Bronchial epithelial cell (primary cell): Measurements from ENCODE around the gene SQSTM1. TPM values are rescaled to one million over a fixed set of nuclear protein-coding genes. Genes with fewer than 3 reads are reported as not detected.

Source experiments
- DNase-seq: peaks from one replicate; pipeline ENCODE4 v3.0.0-alpha.2; 2010; ENCODE audit warnings: low read depth
- FAIRE-seq: peaks from 2 replicates; lab custom pipeline; 2011; peaks lifted over from hg19 to GRCh38; lab: Jason Lieb, UNC
- H3K27me3 ChIP-seq: 2 replicates; pipeline ENCODE4 v1.5.1; 2011; ENCODE audit warnings: low read length; ENCODE audit not compliant: control insufficient read depth, insufficient read depth
- H3K36me3 ChIP-seq: 2 replicates; pipeline ENCODE4 v1.5.1; 2011; ENCODE audit warnings: low read length; ENCODE audit not compliant: control insufficient read depth, insufficient read depth
- H3K4me3 ChIP-seq: 2 replicates; pipeline ENCODE4 v1.5.1; 2011; ENCODE audit warnings: mild to moderate bottlenecking, low read depth, low read length, control low read depth
- CTCF ChIP-seq: IDR thresholded peaks from 2 replicates; pipeline ENCODE4 v1.5.1; 2011; ENCODE audit warnings: mild to moderate bottlenecking, moderate library complexity, low read length, control low read depth, inconsistent platforms; ENCODE audit not compliant: insufficient read depth, severe bottlenecking
- total RNA-seq: library from RNA; depleted of rRNA; stranded (reverse); fragments of >200 nt; gene quantifications from 2 replicates; pipeline ENCODE4 v1.2.1, GENCODE V29; 2014

SQSTM1 gene
- total RNA-seq, 1 donor from 2014 or later = 733 TPM

DNA sequence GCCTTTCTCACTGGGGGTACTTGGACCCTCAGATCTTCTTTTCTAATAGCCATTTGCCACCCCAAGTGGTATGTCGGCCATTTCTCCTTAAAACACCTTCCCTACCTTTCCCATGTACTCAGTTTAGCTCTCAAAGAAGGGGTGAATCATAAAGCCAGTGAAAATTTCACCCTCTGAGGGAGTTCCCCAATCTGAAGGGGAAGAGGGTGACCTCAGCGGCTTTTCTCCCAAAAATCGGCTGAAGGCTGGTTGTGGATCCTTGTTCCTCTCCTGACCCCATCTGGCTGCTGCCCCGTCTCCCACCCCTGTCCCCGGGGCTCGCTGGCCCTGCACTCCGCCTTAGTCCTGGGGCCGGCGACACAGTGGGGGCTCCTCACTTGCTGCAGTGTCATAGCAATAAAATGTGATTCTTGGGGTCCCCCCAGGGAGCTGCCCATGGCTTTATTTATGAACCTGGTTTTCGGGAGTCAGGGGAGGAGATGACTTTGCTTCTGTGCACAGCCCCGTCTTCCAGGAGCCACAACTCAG is 44.2 kb upstream of the SQSTM1 start:
- peaks cover 23% of the 10 kb centered on the region for H3K36me3 ChIP-seq
- DNase-seq = no peak
- H3K27me3 ChIP-seq = no peaks in the 10 kb centered on the region
- no peak for FAIRE-seq
- no peak for TF ChIP-seq CTCF
- no peak overlapping the region for H3K4me3 ChIP-seq

- no peak for FAIRE-seq
- no peaks in the 10 kb centered on the region for H3K27me3 ChIP-seq
- peaks cover 18% of the 10 kb centered on the region for H3K36me3 ChIP-seq
These were observed 43.2 kb upstream of the SQSTM1 start for GRCh38 chr5:179777456-179777855.

GRCh38 chr5:179777909-179778308 is 42.8 kb upstream of the SQSTM1 start:
- TF ChIP-seq CTCF = no peak
- H3K4me3 ChIP-seq = no peak overlapping the region
- H3K27me3 ChIP-seq = no peaks in the 10 kb centered on the region
- H3K36me3 ChIP-seq = peaks cover 15% of the 10 kb centered on the region
- FAIRE-seq (no peak), DNase-seq (no peak)

More at GRCh38 chr5:179777456-179777855, 43.2 kb upstream of the SQSTM1 start:
- no peak for DNase-seq
- no peak for TF ChIP-seq CTCF
- H3K4me3 ChIP-seq = no peak overlapping the region

GRCh38 chr5:179778591-179778990 is 42.1 kb upstream of the SQSTM1 start:
- Histone ChIP-seq H3K4me3 (no peak overlapping the region), H3K27me3 (no peaks in the 10 kb centered on the region), H3K36me3 (peaks cover 13% of the 10 kb centered on the region)
- no peak for FAIRE-seq
- DNase-seq = no peak
- no peak for TF ChIP-seq CTCF

- H3K4me3 ChIP-seq = no peak overlapping the region
- FAIRE-seq (no peak), DNase-seq (no peak)
- H3K36me3 ChIP-seq = peaks cover 5% of the 10 kb centered on the region
- H3K27me3 ChIP-seq = no peaks in the 10 kb centered on the region
- no peak for TF ChIP-seq CTCF
These were observed 40.9 kb upstream of the SQSTM1 start for GRCh38 chr5:179779826-179780225.

DNA sequence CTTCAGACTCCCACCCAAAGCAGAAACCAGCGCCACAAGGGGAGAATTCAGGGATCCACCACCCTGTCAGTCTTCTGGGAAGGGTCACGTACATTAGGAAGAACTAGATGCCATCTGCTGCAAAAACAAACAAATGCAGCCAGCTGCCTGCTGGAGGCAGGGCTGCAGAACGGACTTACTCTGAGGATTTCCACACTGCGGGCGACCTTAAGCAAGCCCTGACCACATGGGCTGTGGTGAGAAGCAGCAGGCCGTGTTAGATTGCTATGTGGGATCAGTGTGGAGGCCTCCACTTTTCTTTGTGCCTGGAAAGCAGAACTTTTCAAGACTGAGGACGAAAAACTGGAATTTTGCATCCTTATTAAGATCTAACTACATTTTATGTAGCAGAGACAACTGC is 40.3 kb upstream of the SQSTM1 start:
- TF ChIP-seq CTCF = no peak
- no peak overlapping the region for H3K4me3 ChIP-seq
- peaks cover 3% of the 10 kb centered on the region for H3K36me3 ChIP-seq
- H3K27me3 ChIP-seq = no peaks in the 10 kb centered on the region
- FAIRE-seq (no peak), DNase-seq (no peak)
